Left ventricle myocardium superior (tissue), 1 donor: ENCODE measurements around the gene DBF4B. TPM values are rescaled to one million over a fixed set of nuclear protein-coding genes. Genes with fewer than 3 reads are reported as not detected.
"Not testable (repeated sequence)": the region's sequence is repeated elsewhere in the genome, so short reads cannot be mapped to it uniquely, and the experiment has no call there.

ENCODE experiments used
- ATAC-seq: fragments of 200-7000 bp; cut with Tn5 transposase; one replicate; pipeline ENCODE4 v1.9.1; 2020; ENCODE audit warnings: mild to moderate bottlenecking, moderate library complexity
- DNase-seq: peaks from one replicate; pipeline ENCODE4 v3.0.0-alpha.2; 2020
- intact Hi-C: fragments of 100-400 bp; cut with micrococcal nuclease; formaldehyde crosslinking; loops from one replicate; pipeline ENCODE4 v1.11.0; 2022
- total RNA-seq: library from RNA; stranded (reverse); fragmentation: NEBNext Ultra II Directional; extraction: Animal tissue kit (Norgen Biotek cat#: 25700); gene quantifications from one replicate; pipeline ENCODE4 v1.2.1, GENCODE V29; 2021
- donor health status: DM: no; HTN: yes; CAD: no; lungs with severe emphysema.

DBF4B gene
- total RNA-seq, 1 donor from 2014 or later: 4.9 TPM

- ATAC-seq (no peak), DNase-seq (no peak)
- intact Hi-C loops: no loop called here
Observed at GRCh38 chr17:44719444-44719843, 11.0 kb downstream of the DBF4B start.

GRCh38 chr17:44722254-44722653, 13.8 kb downstream of the DBF4B start:
- DNase-seq (no peak), ATAC-seq (no peak)
- intact Hi-C loops: no loop called here

GRCh38 chr17:44726121-44726520, 17.7 kb downstream of the DBF4B start:
- ATAC-seq, intact Hi-C loops, DNase-seq: not testable (repeated sequence)

- DNase-seq: no peak
- intact Hi-C loops: no loop called here
- peak; percentile 75 for ATAC-seq
Observed at GRCh38 chr17:44733753-44734152, 25.3 kb downstream of the DBF4B start.

GRCh38 chr17:44734272-44734671, 25.8 kb downstream of the DBF4B start:
- ATAC-seq (no peak), DNase-seq (no peak)
- intact Hi-C loops: no loop called here

- DNase-seq (no peak), ATAC-seq (no peak)
- intact Hi-C loops: no loop called here
Observed at GRCh38 chr17:44736551-44737240, 28.2 kb downstream of the DBF4B start.

- no peak for ATAC-seq
- intact Hi-C loops: no loop called here
- DNase-seq: no peak
Observed at GRCh38 chr17:44738214-44738906, 29.9 kb downstream of the DBF4B start.

GRCh38 chr17:44741316-44741715, 32.9 kb downstream of the DBF4B start:
- DNase-seq (no peak), ATAC-seq (no peak)
- intact Hi-C loops: no loop called here

- no peak for DNase-seq
Observed at GRCh38 chr17:44745301-44745700, 36.8 kb downstream of the DBF4B start.

GRCh38 chr17:44745738-44746137, 37.3 kb downstream of the DBF4B start:
- intact Hi-C loops, ATAC-seq, DNase-seq: not testable (repeated sequence)

More at GRCh38 chr17:44745301-44745700, 36.8 kb downstream of the DBF4B start:
- no peak for ATAC-seq
- intact Hi-C loops: no loop called here

GRCh38 chr17:44747566-44747965, 39.1 kb downstream of the DBF4B start:
- ATAC-seq: no peak
- intact Hi-C loops: no loop called here

GRCh38 chr17:44749076-44749979, 40.9 kb downstream of the DBF4B start:
- DNase-seq (peak; percentile 49), ATAC-seq (peak; percentile 45)
- intact Hi-C loops: no loop called here

More at GRCh38 chr17:44747566-44747965, 39.1 kb downstream of the DBF4B start:
- DNase-seq: no peak

- intact Hi-C loops: no loop called here
- peak; percentile 41 for ATAC-seq
- no peak for DNase-seq
Observed at GRCh38 chr17:44749980-44750318, 41.5 kb downstream of the DBF4B start.

GRCh38 chr17:44751331-44751730, 42.9 kb downstream of the DBF4B start:
- DNase-seq: no peak

GRCh38 chr17:44751806-44752205, 43.3 kb downstream of the DBF4B start:
- intact Hi-C loops: no loop called here
- DNase-seq (no peak), ATAC-seq (no peak)

More at GRCh38 chr17:44751331-44751730, 42.9 kb downstream of the DBF4B start:
- intact Hi-C loops: no loop called here
- no peak for ATAC-seq

GRCh38 chr17:44752953-44753861, 44.7 kb downstream of the DBF4B start:
- no peak for ATAC-seq
- intact Hi-C loops: no loop called here
- no peak for DNase-seq

GRCh38 chr17:44754276-44754675, 45.8 kb downstream of the DBF4B start:
- ATAC-seq (no peak), DNase-seq (no peak)
- intact Hi-C loops: no loop called here

- ATAC-seq, intact Hi-C loops, DNase-seq: not testable (repeated sequence)
Observed at GRCh38 chr17:44755180-44755579, 46.7 kb downstream of the DBF4B start.
